NCI-H2081 (cell line): Measurements from ENCODE around the gene OXNAD1.

Source experiments
- DNase-seq, 2 experiments: peaks; one replicate each; lab custom pipeline; 2025; lab: John Stamatoyannopoulos, UW

The OXNAD1 gene

DNA sequence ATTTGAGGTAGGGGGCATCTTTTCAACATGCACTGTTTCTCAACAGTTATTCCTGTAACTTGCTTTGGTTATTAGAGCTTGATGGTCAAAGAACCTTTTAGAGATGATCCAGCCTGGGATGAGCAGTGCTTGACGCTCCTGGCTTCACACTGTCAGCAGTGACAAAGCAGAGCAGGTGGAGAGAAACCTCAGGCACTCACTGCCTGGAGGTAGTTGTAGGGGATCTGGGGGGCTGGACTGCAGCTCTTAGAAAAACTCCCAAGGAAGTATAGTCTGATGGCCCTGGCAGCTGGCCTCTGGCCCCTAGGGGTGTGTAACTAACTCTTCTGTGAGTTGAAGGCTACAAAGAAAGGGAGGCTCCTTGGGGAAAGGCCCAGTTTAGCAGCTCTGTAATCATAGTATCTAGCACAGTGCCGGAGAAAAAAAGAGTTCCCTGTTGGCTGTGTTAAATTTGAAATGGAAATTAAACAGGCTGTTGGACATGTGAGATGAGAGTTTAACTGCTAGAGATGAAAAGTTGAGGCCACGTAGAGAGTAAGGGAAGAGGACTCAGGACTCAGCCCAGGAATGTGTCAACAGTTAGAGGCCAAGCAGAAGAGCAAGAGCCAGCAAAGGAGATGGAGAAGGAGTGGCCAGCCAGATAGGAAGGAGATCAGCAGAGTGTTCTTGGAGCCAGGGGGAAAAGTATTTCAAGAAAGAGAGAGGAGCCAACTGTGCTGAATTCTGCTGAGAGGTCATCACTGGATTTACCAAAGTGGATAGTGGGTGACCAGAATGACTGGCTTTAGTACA is 14.2 kb downstream of the OXNAD1 start:
- no peak for DNase-seq

DNA sequence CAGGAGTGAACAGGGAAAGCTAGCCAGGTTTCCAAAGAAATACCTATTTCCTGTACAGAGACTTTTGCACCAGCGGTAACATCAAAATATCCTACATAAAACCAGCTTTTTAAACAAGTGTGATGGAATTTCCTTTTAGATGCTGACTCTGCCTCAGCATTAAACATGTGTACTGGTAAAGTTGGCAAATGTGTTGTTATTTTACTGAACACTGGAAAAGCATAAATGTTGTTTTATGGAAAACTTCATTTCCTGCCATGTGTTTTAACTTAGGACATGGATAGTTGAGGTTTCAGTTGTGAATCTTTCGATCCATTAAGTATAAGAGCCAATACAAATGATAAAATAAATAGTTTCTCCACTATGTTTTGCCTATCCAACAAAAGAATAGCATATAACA is 15.7 kb downstream of the OXNAD1 start:
- DNase-seq: no peak

DNA sequence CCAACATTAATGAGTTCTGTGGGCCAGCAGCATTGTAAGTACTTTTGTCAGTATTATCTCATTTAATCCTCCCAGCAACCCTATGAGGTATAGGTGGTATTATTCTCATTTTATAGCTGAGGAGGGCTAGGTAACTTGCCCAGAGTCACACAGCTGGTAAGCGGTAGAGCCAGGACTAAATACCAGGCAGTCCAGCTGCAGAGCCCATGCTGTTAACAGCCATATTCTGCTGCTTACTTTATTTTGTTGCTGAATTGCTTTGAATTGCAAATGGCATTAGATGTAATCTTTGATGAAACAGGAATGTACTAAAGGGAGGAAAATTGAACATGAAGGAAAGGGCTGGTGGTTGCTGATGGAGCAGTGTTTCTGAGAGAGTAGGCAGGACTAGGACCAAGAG is 19.6 kb downstream of the OXNAD1 start:
- DNase-seq: no peak

DNA sequence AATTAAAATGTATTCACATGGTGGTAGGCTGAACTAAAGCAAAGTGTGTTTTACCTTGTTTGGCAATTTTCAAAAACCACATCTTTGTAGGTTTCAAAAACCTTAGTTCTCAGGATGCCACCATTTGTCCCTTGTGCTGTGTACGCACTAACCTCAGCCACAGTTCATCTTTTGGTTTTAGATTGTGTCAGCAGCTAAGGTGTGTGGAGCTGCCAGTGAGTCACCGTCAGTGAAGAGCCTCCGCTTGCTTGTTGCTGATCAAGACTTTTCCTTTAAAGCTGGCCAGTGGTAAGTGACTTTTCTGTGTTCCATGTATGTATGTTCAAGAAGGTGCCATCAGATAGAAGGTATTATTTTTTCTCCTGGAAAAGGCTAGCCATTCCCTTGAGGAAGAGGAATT is 21.1 kb downstream of the OXNAD1 start:
- DNase-seq: no peak

DNA sequence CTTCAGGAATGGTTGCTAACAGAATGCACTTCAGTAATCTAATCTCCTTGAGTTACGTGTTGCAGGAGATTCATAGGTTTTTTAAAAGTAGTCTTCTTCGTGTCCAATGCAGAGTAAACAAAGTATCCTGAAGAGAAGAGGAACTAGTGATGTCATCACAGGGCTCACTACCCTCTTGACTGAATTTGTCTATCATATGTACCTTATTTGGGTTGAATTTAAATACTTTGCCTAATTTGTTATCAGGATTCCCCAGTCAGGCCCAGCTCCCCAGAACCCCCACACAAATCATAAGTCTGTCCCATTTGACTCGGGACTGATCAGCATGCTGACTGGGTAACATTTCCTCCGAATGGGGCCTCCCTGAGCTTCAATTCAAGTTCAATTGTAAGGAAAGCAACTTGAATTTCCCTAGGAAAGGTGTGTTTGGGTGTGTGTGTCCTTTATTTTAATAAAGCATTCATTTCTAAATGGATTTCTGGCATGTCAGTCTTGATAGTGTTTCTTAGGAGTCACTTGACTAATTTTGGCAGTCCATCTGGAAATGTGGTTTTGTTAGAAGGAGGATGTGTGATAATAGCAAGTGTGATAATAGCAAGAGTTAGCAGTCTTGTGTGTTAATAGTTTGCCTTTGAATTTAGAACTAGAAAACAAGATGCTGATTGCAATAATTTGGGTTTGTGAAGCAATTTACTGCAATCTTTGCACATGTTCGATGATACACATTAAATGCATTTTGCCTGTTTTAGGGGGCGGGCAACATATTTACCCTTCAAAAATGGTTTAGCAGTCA is 21.9 kb downstream of the OXNAD1 start:
- no peak for DNase-seq

DNA sequence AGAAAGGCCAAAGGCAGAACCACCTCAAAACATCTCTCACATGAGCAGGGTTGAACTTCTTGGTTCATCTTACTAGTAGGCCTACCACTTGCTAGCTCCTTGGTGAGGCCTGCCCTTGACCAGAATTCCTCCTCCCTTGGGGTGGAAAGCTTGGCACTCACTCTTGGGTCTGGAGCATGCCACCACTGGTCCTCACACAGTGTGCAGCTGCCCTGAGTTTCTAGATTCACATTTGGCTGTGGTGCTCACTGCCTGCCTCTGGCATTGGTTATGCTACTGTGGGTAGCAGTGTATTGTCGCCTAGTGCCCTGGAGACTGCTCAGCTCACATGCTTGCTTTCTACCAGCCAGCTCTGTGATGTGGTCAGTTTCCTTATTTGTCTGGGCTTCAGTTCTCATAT is 23.7 kb downstream of the OXNAD1 start:
- no peak for DNase-seq

DNA sequence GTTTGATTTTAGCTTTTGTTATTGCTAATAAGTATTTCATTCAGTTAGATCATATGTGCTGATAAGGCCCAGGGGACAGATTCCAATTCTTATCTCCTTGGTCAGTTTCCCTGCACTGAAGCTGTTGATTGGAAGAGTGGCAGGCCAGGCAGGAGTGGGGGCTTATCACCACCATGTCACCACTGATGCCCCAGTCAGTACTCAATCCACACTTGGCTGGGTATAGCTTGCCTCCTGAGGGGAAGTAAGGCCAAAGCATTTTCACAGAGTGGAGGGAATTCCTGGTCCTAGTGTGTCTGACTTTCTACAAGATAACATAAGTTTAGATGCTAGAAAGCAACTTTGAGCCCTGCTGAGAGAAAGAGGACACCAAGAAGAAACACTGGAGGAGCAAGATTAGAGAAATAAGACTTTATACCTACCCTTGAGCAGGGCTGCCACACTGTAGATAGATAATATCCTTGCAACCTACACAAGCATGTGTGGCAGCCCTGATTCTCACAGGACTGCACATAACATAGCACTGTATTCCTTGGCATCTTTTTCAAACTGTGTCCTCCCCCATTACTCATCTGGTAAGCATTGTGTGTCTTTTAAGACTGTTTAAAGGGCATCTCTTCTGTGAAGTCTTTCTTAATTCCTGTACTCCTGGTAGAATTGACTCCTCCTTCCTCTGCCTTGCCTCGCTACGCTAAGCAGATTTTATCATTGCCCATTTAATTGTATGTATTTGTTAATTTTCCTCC is 24.3 kb downstream of the OXNAD1 start:
- DNase-seq: no peak

DNA sequence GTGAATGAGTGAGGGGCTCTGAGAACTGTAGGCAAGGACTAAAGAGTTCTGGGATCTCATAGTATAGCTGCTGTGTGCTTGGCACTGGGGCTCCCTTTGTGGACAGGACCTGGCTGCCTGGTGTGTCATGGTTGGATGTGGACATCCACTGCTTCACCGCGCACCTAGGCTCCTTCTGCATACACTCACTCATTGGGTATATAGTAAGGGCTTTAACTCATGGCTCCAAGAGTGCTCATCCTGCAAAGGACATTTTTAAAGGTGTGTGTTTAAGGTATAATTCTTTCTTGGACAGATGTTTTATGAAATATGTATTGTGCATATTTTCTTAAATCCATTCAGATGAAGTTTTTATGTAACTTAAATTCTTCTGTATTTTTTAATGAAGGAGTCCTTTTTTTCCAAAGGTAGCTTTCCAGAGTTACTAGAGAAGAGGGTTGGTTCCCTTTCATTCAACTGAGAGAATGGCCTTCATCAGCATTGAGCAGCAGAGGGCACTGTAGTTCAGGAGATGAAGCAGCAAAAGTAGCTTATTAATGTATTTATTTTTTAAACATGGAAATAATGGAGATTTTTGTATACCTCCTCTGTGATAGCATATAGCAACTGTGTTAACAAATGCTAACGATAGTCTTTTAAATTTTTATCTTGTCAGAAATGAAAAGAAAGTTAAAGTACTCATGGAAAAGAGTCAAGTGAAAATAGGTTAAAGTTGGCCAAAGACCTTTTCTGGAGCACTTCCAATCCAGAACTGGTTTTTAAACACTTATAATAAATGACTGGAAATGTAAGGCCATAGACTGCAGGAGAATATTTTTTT is 25.2 kb downstream of the OXNAD1 start:
- DNase-seq: peak; percentile 41 to 49

DNA sequence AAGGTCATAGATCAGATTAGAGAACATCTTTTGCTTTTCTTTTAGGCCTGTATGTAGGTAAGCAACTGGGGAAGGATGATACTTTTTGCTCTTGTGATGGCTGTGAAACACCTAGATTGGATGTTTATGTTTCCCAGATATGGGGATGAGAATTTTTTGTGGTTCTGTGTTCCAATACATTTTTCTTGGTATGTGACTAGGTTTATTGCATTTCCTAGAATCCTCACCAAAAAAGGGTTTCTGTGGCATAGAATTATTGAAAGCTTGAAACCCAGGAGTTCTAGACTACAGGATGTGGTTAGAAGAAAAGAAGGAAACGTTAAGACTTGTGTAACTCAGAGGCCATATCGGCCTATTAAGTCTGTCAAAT is 25.8 kb downstream of the OXNAD1 start:
- DNase-seq: no peak

DNA sequence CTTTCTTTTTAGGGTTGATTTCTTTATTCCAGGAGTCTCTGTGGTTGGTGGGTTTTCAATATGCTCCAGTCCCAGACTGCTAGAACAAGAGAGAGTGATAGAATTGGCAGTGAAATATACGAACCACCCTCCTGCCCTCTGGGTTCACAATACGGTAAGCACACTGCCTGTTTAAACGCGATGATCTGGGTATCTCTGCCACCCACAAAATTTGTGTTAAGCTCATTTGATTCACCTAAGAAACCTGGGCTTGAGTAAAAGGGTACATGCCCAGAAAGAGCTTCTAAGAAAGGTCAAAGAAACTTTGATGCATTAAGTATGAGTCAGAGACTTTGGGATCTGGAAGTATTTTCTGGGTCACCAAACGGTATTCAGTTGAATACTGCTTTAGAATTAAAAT is 29.8 kb downstream of the OXNAD1 start:
- DNase-seq: no peak

DNA sequence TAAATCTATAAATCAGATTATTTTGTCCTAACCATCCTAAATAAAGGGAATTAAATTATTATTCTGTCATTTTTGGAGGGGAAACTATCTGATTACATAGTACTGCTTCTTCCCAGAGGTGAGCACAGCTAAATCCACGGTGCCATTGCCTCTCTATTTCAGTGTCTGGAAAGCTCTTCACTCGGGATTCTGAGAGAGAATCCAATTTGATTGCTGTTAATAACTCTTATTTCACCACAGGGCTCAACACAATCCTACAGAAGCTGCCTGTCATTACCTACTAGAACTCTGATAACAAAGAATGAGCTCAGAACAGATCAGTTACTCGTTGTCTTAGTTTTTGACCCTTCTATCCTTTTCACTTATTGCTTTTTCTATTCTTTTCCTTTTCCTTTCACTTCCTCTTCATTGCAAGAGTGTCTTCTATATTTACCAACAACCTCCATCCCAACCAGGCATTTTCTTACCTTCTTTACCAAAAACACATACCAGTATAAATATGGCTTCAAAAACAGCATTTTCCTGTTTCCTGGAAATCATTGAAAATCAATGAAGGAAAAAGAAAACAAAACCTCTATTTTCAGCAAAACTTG is 30.4 kb downstream of the OXNAD1 start:
- no peak for DNase-seq

DNA sequence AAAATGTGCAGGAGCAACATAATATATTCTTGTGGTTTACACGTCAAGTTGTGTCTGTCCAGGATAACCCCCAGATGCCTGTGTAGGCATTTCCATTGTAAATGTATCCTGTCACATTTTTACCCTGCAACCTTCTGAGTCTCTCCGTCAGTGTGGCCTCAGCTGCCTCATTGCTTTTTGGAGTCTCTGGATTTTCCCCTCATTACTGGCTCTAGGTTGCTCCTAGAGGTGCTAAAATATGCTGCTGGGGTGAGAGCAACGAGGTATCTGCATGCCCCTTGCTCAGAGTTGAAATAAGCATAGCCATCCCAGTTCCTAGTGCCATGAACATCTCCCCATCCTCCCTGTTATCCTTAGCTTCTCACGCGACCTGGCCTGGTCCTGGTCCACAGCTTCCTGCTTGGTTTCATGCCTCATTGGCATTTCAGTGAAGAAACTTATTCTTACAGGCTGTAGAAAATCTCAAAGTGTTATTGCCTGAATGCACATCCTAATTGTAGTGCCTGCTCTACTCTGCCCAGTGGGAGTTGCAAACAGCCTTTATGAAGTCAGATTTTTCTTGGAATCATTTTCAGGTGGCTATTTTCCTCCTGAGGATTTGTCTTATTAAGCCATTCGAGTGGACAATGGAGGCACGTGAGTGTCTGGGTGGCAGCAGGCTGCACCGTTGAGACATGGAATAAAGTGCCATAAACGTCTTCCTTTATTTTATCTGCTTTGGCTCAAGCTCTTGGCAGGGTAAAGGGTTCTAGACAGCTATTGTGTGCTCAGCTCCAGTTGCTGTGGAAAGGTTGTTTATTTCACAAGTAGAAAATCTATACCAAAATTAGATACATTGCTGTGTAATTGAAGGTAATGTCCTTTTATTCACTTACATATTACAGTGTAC is 33.2 kb downstream of the OXNAD1 start:
- DNase-seq: no peak

DNA sequence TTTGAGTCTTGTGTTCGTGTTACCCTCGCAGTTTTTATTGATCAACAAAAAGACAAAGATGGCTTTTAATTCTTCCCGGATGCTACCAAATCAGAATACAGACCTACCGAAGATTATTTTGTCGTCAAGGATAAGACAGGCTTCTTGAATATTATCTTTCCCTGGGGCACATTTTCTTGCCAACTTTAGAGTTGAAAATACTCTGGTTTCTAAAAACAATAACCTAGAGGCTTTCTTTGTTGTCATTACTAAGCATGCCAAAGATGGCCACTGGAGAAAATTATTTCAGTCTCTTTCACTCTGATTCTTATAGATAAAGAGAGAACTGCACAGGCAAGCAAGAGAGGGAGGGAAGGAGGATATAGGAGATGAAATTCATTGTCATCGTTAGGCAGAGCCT is 33.9 kb downstream of the OXNAD1 start:
- DNase-seq: no peak

DNA sequence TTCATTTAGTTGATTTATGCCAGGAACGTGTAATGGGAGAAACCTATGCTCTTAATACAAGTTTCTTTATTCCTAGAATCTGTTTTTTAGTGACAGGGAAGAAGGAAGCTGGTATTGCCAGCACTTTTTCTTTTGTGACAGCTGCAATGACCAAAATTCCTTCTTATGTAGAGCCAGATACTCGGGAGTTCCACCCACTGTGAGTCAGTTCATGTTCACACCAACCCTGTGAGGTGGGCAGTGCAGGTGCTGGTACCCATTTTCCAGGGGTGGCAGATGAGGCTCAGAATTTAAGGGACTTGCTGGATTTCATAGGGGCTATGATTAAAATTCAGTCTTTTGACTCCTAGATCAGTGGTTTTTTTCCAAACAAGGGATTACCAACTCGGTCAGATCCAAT is 34.7 kb downstream of the OXNAD1 start:
- DNase-seq: no peak

DNA sequence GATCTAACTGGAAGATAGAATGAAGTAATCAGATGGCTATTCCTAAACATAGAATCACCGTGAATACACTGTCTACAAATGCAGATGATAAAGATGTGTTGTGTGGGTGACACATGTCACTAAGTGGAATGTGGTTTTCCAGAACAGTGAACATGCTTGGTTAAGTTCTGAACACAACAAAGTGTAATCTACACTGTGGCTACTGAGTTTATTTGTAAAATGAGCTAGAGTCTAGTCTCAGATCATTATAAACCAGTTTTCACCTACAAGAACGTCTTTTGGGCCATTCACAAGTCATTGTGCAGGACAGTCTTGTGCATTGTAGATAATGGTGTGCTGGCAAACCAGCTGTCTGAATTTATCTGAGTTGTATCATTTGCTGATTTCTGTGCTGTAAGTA is 35.3 kb downstream of the OXNAD1 start:
- no peak for DNase-seq

DNA sequence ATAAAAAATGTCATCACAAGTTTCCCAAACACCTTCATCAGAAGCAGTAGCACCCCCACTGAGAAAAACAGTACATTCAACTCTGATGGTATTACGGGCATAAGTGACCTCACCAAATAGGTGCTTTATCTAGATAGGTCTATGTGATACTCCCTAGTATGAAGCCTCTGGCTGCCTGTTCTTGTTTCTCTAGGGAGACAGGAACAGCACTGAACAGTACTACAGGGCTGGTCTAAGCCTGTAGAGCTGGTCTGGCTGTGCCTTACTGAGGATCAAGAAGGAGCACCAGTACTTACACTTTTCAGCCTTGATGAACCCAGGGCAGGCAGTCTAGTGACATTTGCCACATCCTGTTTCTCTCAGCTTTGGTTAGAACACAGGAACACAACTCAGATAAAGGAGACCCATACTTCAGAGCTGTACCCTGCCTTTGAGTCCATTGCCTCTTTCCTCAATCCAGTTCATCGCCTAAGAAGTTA is 35.9 kb downstream of the OXNAD1 start:
- no peak for DNase-seq

DNA sequence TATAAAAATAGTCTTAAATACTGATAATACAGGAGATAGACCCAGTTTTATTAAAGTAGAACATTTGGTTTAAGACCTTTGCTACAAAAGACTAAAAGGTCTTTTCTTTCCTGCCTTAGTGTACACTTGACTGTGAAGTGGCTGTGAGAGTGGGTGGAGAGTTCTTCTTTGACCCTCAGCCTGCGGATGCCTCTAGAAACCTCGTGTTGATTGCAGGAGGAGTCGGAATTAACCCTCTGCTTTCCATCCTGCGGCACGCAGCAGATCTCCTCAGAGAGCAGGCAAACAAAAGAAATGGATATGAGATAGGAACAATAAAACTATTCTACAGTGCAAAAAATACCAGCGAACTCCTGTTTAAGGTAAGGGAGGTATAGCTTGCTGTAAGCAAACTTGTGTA is 36.5 kb downstream of the OXNAD1 start:
- DNase-seq: no peak

DNA sequence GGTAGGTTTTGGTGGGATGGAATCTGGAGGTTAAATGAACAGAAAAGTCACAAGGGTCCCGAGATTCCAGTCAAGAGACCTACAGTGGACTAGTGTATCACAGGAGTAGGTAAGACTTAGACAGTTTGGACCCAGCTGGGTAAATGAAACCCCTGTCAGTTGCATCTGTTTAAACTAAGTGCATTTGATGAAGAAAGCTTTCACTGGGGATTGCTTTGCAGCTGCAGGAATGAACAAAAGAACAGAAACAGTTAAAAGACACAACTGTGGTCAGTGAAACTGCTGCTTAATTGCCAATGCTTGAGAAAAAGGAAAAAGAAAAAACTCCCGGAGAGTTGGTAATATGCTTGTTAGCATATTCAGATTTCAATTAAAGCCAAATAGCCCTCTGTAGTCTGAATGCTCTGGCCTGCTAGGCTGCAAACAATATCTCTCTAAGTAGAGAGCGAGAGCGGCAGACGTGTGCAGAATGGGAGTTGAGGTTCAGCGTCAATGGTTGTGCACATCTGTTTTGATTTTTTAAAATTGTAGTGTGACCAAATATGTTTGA is 37.1 kb downstream of the OXNAD1 start:
- DNase-seq: no peak

DNA sequence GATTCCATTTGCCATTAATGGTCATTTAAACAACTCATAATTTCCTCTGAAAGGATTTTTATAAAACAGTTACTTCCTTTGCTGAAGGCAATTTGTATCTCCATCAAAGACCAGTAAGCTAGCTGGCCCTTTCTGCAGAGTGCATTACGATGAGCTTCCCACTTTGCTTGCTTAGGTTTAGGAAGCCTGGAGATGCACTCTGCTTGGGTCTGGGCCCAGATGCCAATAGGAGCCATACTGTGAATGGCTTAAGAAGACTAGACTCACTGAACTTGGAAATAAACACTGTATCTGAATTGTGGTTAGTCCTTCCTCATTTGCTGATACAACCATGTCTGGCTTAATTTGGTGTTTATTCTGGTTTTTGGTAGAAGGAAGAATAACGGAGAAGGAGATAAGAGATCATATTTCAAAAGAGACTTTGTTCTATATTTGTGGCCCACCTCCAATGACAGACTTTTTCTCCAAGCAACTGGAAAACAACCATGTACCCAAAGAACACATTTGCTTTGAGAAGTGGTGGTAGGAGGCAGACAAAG is 38.1 kb downstream of the OXNAD1 start:
- DNase-seq: no peak
